GF-D8 (cell line): ENCODE results near the gene KBTBD13.
"Not testable (repeated sequence)": the region's sequence is repeated elsewhere in the genome, so short reads cannot be mapped to it uniquely, and the experiment has no call there.

Experiments
- DNase-seq: peaks from one replicate; lab custom pipeline; 2025; lab: John Stamatoyannopoulos, UW

KBTBD13 gene

DNA sequence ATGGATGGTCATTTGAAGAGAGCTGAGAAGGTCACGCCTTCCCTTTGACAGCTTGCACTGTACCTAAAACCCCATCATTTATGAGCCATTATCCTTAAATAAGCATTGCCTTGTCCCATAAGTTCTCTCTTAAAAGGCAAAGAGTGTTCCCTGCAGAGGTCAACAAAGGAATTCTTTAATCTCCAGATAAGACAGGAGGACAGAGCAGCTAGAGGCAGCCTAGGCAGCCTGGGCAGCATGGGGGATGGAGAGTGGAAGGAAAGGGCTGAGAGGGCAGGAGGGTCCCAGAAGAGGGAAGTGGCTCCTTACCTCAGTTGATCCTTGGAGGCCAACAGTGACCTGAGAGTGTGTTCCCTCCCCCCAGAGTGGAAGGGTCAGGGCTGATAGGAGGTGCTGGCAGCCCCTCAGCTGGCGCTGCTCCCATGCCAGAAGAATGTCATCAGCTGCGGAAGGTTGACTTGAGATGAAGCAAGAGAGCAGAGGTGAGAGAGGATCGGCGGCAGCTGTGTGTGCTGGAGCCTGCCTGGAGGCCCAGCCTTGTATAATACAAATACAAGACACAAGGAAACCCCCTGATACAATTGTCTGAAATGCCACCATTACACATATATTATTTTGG, 12.8 kb downstream of the KBTBD13 start:
- no peak for DNase-seq

- DNase-seq = no peak
Observed at GRCh38 chr15:65091946-65092770, 15.6 kb downstream of the KBTBD13 start.

GRCh38 chr15:65092911-65093792, 16.6 kb downstream of the KBTBD13 start:
- DNase-seq = no peak

DNA sequence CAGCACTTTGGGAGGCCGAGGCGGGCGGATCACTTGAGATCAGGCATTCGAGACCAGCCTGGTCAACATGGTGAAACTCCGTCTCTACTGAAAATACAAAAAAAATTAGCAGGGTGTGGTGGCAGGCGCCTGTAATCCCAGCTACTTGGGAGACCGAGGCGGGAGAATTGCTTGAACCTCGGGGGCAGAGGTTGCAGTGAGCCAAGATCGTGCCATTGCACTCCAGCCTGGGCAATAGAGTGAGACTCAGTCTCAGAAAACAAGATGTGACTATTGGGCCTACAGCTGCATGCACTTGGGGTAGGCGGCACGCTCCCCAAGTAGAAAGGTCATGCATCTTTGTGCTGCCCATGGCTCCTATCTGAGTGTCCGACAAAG, 17.2 kb downstream of the KBTBD13 start:
- not testable (repeated sequence) for DNase-seq

DNA sequence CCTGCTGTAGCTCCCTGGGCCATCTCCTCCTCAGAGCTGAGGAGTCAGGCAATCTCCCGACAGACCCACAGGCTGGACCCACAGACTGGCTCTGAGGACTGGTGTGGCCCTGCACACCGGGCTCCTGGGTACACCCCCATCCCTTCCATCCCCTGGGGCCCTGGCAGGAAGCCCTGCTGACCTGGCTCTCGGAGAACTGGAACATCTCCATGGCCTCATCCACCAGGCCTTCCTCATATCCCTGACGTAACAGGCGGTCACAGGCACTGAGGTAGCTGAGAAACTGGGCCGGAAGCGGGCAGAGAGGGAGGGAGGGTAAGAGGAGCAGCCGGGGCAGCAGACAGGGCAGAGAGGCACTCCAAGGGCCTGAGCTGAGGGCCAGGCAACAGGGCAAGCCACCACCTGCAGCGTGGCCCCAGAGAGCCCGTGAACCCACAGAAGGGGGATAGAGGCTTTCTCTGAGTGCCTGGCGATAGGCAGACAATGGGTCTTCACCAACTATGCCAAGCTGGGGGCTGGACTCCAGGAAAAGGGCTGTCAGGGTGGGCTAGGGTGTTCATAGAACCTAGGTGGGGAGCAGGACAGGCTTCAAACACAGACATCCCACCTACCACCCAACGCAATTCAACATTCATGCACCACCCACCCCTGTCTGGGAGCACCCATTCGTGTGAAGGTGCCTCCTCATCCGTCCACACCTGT, 17.9 kb downstream of the KBTBD13 start:
- DNase-seq = no peak

GRCh38 chr15:65095011-65095746, 18.6 kb downstream of the KBTBD13 start:
- DNase-seq = no peak

- DNase-seq = no peak
Observed at GRCh38 chr15:65095747-65096104, 19.2 kb downstream of the KBTBD13 start.

- DNase-seq = no peak
Observed at GRCh38 chr15:65096481-65097385, 20.2 kb downstream of the KBTBD13 start.

GRCh38 chr15:65097651-65098263, 21.2 kb downstream of the KBTBD13 start:
- no peak for DNase-seq

GRCh38 chr15:65099336-65099735, 22.8 kb downstream of the KBTBD13 start:
- no peak for DNase-seq

DNA sequence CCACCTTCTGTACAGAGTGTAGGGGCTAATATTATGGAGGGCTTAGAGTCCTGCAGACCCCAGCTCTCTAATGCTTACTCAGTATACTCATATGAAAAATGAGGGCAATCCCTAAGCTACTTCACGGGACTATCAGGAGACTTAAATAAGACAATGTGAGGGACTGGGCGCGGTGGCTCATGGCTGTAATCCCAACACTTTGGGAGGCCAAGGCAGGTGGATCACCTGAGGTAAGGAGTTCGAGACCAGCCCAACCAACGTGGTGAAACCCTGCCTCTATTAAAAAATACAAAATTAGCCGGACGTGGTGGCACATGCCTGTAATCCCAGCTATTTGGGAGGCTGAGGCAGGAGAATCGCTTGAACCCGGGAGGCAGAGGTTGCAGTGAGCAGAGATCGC, 23.3 kb downstream of the KBTBD13 start:
- DNase-seq = not testable (repeated sequence)

- no peak for DNase-seq
Observed at GRCh38 chr15:65100442-65100841, 23.9 kb downstream of the KBTBD13 start.

DNA sequence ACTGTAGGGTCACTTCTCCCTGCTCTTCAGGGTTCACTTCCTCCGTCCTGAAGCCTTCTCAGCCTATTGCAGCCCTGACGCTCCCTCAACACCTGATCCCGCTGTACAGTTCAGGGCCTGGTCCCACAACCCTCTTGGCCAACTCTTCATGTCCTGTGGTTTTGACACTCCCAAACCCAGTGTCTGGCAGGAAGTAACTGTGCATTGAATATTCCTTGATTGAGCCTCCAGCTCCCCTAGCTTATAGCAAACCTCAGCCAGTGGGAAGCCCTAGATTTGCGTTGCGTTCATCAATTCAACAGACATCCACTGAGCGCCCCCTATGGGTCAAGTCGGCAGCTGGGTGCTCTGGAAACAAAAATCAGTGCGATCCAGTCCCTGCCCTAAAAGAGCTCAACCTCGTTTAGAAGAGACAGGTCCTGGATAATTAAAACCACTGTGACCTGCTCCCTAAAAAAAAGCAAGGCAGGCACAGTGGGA, 24.9 kb downstream of the KBTBD13 start:
- DNase-seq = no peak

- no peak for DNase-seq
Observed at GRCh38 chr15:65101891-65102708, 25.6 kb downstream of the KBTBD13 start.

- no peak for DNase-seq
Observed at GRCh38 chr15:65102912-65103311, 26.4 kb downstream of the KBTBD13 start.

DNA sequence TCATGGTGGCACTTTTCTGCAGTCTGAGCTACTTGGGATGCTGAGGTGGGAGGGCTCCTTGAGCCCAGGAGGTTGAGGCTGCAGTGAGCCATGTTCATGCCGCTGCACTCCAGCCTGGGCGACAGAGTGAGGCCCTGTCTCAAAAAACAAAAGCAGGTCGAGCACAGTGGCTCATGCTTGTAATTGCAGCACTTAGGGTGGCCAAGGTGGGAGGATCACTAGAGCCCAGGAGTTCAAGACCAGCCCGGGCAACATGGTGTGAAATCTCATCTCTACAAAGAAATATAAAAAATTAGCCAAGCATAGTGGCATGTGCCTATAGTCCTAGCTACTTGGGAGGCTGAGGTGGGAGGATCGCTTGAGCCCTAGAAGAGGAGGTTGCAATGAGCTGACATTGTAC, 28.5 kb downstream of the KBTBD13 start:
- DNase-seq = no peak

DNA sequence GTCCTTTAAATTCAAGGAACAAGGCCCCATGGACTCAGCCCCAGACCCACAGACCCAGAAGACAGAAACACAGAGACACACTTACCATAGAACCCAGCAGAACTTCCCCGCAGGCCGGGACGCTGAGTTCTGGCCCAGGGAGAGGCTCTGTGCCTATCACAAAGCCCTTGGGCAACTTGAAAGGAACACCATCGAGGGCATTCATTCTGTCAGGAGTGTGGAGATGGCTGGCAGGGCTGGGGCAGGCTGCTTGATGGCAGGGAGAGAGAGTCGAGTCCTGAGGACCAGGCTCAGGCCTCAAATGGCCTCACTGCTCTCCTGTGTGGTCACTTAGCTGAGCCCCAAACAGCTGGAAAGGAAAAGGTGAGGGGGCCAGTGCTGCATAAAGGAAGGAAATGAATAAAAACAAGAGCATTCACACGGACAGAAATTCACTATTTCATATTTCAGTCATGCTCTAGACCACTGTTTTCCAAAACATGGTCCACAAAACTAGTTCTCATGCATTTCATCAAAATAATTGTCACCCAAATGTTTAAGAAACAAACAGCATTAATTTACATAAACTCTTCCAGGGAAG, 29.6 kb downstream of the KBTBD13 start:
- DNase-seq = no peak

DNA sequence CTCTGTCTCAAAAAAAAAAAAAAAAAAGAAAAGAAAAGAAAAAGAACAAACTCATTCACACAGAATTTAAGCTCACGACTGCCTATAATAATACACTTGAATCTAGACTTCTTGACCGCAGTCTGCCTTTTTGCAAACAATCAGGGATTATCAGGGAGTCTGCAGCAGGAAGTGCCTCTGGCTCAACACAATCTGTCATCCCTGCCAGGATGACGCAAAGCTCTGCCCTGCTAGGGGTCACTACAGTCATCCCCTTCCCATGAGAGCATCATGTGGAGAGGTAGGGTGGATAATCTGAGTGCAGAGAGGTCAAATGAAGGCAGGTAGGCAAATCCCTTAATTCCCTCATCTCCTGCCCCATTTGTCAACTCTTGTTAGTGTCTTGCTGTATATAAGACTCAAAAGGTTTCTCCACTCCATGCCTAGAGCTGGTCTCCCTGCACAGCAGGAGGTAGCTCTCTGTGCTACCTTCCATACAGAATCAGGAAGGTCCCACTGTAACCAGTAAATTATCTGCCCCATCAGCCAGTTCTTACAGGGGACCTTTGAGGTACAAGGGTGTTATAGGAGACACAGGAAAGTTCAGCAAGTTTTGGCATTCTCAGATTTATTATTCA, 34.2 kb downstream of the KBTBD13 start:
- no peak for DNase-seq
